Posterior cingulate gyrus (tissue), 11 donors: ENCODE measurements around the gene HIPK4.
A peak's percentile ranks its signal among the peaks of the same experiment; 100 is the strongest.

Experiments
- DNase-seq, 10 donors: peaks; one replicate each; pipeline versions ENCODE4 v3.0.0 to v3.0.0-alpha.2; 2020 to 2021; ENCODE audit warnings: mixed read lengths in 3 of 10
- intact Hi-C: fragments of 100-400 bp; cut with DNase I; formaldehyde crosslinking; loops from one replicate; pipeline ENCODE4 v1.15.1; 2023

The HIPK4 gene

DNA sequence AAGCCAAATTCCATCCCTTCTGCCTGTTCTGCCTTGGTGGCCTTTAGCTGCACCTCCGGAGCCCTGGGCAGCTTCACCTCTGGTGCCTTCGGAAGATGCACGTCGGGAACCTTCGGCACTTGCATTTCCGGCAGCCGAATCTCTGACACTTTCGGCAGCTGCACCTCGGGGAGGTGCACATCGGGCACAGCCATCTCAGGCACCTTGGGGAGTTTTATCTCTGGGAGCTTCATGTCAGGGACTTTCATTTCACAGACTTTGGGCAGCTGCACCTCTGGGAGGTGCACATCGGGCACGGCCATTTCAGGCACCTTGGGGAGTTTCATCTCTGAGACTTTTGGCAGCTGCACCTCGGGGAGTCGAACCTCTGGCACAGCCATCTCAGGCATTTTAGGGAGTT is 6.0 kb upstream of the HIPK4 start:
- DNase-seq = no peak
- intact Hi-C loops = no loop called here

DNA sequence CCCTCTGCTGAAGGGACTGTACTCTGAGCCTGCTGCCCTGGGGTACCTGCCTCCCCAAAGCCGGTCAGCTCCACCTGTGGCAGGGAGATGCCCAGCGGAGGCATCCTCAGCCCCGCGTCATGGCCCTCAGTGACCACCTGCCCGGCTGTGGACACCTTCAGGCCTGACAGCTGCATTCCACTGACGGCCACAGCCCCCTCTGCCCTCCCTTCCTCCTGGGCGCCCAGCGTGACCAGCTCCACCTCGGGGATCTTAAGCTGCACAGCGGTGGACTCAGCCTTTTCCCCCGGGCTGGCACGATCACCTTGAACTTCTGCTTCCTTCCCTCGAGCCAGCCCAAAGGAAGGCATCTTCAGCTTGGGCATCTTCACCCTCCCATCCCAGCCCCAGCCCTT is 4.8 kb upstream of the HIPK4 start:
- intact Hi-C loops = no loop called here
- no peak for DNase-seq

DNA sequence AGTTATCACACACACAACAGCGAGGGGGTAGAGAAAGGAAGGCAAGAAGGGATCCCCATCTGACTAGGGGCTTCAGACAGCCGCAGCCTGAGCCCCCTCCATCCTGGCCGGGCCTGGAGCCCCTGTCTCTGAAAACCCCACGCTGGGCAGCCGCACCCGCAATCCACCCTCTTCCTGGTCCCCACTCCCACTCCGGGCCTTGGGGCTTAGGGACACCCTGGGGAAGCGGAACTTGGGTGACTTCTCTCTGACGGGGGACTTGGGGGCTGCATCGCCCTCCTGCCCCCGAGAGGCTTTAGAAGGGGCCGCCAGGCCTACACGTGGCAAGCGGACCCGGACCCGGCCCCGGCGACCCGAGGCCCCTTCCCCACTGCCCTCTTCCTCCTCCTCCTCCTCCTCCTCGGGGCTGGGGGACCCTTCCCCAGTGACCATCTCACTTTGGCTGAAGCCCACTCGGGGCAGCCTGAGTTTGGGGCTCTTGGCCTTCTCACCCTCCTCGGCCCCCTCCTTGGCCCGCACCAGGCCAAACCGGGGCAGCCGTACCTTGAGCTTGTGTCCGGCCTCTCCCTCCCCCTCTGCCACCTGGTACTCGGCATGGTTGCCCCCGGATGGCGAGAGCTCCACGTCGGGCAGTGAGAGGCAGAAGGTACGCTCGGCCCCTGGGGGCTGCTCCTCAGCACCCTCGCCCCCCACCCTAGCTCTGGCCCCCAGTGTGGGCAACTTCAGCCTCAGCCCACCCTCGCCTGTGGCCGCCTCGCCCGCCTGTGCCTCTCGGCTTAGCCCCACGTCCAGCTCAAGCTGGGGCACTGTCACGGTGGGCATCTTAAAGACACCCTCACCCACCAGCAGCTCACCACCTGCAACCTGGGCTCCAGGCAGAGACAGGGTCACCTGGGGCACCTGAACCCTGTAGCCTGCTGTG is 4.2 kb upstream of the HIPK4 start:
- intact Hi-C loops = no loop called here
- no peak for DNase-seq

DNA sequence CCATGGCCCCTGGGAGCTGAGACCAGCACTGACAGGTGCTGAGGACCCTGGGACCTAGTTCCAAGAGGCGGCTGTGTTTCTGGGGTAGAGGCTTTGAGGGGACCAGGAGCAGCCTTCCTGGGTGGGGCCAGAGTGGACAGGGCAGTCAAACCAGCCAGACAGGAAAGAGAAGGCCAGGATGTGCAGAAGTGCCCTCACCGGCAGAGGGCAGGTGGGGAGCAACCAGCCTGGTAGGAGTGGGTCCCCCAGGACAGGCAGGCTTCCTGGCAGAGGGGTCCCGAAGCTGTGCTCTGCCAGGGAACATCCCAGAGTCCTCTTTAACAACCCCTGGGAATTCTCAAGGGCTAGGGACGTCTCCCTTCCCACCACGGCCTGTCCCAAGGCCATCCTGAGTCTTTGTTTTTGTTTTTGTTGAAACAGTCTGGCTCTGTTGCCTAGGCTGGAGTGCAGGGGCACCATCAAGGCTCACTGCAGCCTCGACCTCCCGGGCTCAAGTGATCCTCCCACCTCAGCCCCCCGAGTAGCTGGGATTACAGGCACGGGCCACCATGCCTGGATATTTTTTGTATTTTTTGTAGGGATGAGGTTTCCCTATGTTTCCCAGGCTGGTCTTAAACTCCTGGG is 3.0 kb upstream of the HIPK4 start:
- no peak for DNase-seq
- intact Hi-C loops = no loop called here

DNA sequence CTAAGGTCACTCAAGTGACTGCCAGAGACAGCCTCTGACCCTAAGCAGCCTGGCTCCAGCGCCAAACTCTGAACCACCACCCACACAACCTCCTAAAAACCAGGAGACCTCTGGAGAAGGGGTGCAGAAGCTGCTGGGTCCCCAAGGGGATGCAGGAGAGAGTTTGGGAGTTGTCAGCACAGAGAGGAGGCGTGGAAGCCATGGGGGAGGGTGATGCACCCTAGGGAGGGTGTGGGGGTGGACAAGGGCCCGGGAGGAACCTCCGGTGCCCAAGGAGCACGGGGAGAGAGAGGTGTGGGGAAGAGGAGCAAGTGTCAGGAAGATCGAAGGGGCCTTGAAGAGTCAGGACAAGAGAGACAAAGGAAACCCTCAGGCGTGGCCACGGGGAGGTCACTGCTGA is 2.1 kb upstream of the HIPK4 start:
- intact Hi-C loops = no loop called here
- no peak for DNase-seq

DNA sequence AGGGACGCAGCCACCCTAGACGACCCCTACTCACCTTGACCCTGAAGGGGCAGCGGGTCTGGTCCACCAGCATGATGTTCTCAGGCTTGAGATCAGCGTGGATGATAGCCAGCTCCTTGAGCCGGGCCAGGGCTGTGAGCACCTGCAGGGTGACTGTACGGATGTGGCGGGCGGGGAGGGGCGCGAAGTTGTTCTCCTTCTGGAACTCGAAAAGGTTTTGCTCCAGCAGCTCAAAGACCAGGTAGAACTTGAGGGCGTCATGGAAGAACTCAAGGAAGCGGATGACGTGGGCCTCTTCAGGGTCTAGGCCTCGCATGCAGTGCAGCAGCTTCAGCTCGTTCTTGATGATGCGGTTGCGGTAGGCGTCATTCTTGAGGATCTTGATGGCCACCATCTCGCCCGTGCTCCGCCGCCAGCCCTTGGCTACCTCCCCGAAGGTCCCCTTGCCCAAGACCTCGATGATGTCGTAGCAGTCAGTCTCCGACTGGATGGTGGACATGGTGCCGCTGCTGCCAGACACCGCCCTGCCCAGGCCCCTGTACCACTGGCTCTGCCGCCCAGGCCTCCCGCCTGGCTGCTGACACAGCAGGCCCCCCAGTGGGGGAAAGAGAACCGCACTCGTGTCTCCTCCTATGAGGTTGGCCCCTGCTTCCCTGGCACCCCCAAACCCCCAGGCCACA is 437 bp downstream of the HIPK4 start:
- no peak for DNase-seq
- intact Hi-C loops = no loop called here

DNA sequence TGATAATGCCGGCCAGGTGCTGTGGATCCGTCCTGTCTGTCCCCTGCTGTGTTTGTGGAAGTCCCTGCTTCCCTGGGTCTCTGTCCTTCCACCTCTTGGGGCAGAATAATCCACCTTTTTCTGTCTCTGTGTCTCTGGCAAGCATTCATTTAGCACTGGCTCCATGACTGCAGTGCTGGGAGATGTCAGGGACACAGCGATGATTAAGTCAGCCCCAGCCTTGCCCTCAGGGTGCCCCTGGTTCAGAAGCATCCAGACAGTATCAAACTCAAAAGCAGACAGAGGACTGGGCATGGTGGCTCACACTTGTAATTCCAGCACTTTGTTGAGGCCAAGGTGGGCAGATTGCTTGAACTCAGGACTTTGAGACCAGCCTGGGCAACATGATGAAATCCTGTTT is 1.5 kb downstream of the HIPK4 start:
- intact Hi-C loops = no loop called here
- DNase-seq = no peak

DNA sequence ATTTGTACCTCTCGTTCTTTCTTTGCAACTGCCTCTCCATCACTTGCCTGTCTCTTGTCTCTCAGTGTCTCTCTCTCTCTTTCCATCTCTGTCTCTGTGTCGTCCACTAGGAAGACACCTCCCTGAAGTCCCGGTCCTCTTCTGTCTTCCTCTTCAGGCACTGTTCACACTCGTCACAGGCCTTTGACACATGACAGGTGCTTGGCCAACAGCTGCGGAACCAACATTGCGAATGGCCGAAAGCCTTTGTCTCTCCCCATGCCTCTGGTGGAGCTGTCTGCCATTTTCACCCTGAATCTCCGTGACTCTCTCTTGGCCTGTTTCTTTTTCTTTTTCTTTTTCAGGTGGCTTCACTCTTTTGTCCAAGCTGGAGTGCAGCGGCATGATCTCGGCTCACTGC is 2.8 kb downstream of the HIPK4 start:
- DNase-seq = no peak
- intact Hi-C loops = no loop called here

DNA sequence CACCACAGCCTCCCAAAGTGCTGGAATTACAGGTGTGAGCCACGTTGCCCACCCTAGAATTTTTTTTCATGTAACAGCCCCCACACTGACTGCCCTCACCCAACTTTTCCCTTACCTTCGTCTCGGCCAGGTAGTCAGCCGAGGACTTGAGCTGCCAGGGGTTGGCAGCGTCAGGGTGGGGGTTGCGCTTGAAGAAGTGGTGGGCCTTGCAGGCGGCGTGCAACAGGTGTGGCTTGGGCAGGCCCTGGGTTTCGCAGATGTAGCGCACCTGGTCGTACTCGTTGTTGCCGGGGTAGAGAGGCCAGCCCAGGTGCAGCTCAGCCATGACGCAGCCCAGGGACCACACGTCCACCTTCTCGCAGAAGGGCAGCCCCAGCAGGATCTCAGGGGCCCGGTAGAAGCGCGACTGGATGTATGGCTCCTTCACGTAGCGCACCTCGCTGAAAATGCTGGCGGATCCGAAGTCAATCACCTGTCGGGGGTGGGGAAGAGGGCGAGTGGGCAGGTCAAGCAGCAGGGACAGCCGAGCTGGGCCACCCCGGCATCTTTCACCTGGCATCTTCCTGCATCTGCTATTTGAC is 6.2 kb downstream of the HIPK4 start:
- intact Hi-C loops = no loop called here
- DNase-seq = no peak

DNA sequence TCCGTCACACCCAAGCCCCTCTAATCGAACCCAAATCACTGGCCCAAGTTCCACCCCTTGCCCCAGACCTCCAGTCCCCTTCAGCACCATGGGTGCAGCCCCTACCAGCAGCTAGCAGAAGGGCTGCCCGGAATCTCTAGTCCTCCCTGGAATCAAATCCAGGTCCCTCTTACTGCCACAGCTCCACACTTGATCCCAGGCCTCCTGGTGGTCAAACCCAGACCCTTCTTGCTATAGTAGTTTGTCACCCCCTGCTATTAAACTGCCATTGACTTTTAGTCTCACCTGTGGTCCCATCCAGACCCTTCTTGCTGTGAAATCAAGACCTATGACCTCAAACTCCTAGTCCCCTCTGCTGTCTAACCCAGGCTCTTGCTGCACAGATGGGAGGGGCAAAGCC is 8.7 kb downstream of the HIPK4 start:
- intact Hi-C loops = no loop called here
- no peak for DNase-seq

DNA sequence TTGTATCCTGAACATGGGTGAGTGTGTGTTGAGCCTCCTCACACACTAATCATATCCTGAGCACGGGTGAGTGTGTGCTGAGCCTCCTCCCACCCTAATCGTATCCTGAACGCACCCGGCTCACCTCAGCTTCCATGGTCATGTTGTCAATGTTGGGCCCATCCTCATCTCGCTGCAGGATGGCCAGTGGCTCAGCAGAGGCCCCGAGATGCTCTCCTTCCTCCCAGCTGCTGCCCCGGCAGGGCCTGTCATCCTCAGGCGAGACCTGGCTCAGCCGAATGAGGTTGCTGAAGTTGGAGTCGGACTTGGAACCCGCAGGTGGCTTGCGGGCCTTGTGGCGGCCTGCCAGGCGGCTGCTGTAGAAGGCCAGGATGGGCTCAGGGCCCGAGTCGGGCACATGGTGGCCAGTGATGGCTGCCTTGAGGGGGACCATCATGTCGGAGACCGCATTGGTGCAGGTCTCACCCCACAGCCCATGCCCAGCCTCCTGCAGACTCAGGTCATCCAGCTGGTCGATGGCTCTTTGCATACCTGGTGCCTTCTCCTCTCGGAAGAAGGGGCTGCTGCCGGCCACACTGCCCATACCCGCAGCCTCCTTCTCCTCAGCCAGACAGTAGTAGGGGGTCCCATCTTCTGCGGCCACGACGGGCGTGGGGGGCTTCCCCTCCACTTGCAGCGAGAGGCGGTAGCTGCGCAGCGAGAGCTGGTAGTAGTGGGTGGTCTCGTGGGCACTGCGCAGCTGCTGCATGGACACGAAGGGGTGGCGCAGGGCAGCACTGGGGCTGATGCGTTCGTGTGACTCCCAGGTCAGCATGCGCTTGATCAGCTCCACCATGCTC is 9.6 kb downstream of the HIPK4 start:
- DNase-seq = peak in 1 of 10 donors; percentile 82
- intact Hi-C loops = no loop called here

DNA sequence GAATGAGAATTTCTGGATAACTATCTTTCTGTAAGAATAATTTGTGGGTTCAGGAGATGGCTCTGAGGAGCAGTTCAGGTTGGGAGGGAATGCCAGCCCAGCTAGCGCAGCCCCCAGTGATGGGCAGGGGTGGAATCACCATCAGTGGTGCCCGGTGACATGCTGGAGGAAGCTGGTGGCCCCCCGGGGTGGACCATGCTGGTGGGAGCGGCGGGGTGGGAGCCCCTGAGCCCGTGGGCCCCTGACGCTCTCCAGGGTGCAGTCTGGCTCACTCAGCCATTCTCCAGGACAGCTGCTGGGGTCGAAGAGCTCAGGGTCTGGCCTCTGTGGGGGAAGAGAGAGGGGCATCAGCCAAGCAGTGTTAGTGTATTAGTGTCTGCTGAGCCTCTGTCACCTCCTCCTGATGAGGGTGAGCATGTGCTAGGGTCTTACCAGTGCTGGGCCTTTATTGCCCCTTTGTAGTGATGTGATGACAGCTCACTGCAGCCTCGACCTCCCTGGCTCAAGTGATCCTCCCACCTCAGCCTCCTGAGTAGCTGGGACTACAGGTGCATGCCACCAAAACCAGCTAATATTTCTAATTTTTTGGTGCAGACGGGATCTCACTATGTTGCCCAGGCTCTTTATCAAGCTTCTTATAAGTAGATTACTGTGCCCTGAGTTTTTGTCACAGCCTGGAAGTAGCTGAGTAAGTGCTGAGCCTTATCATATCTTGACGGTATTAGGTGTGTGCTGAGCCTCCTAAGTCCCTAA is 10.4 kb downstream of the HIPK4 start:
- intact Hi-C loops = no loop called here
- DNase-seq = no peak

DNA sequence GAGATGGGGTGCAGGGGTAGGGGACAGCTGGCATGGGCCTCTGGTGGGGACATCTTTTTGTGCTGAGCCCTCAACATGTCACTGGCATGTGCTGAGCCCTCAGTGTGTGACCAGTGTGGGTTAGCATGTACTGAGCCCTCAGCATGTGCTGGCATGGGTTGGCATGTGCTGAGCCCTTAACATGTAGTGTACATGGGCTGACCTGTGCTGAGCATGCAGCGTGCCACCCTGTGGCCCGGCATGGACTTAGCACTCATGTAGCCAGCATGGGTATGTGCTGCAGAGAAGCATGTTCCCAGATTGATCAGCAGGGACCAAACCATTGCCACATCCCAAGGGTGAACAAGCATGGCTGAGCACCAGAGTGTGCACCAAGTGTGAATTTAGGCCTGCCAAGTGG is 11.5 kb downstream of the HIPK4 start:
- intact Hi-C loops = no loop called here
- DNase-seq = no peak

DNA sequence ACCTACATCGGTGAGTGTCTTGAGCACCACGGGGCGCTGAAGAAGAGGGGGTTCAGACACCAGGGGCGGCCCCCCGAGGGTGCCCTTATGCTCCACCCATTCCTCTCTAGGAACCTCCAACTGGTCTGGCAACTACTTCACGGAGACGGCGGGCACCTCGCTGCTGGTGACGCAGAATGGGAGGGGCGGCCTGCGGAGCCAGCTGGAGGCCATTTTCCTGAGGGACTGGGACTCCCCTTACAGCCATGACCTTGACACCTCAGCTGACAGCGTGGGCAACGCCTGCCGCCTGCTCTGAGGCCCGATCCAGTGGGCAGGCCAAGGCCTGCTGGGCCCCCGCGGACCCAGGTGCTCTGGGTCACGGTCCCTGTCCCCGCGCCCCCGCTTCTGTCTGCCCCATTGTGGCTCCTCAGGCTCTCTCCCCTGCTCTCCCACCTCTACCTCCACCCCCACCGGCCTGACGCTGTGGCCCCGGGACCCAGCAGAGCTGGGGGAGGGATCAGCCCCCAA is 12.1 kb downstream of the HIPK4 start:
- peak in 1 of 10 donors; percentile 77 for DNase-seq
- intact Hi-C loops = no loop called here

DNA sequence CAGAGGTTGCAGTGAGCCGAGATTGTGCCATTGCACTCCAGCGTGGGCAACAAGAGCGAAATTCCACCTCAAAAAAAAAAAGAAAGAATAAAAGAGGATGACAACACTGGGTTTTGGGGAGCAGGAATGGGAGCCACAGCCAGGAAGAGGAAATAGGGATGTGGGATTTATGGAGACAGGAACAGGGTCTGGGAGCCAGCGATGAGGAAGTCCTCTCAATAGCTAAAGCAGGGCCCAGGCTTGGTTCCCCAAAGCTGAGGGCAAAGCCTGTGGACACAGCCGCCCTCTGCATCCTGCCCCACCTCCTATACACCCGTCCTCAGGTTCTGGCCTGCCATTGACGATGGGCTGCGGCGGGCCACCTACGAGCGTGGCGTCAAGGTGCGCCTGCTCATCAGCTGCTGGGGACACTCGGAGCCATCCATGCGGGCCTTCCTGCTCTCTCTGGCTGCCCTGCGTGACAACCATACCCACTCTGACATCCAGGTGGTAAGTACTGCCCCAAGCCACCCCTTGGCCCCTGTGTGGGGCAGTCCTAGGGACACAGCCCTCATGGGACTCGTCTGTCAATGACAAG is 13.6 kb downstream of the HIPK4 start:
- intact Hi-C loops = no loop called here

DNA sequence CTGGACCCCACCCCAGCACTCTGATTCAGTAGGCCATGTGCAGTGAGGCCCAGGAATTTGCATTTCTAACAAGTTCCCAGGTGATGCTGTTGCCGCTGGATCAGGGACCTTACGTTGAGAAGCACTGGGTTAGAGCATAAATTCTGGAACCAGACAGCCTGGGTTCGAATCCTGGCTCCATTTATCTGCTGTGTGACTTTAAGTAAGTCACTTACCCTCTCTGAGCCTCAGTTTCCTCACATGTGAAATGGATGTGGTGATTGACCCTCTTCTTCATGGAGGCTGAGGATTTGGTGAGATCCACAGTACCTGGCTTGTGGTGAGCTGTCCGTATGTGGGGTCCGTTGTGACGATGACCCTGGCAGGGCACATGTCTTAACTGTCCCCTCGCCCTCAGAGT is 15.9 kb downstream of the HIPK4 start:
- intact Hi-C loops = no loop called here
- no peak for DNase-seq

More for the DNA sequence above, 13.6 kb downstream of the HIPK4 start:
- DNase-seq = peak in 1 of 10 donors; percentile 81

DNA sequence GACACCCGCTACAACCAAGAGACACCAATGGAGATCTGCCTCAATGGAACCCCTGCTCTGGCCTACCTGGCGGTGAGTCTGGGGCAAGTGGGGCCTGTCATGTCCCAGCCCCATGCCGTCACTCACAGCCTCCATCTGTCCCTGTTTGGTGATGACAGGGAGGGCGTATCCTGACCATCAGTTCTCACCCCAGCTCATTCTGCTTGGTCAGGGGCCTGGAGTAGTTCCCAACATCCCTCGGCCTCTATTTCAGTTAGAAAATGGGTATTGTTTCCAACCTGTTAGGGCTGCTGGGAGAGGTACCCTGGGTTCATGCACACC is 18.2 kb downstream of the HIPK4 start:
- intact Hi-C loops = no loop called here
- no peak for DNase-seq

DNA sequence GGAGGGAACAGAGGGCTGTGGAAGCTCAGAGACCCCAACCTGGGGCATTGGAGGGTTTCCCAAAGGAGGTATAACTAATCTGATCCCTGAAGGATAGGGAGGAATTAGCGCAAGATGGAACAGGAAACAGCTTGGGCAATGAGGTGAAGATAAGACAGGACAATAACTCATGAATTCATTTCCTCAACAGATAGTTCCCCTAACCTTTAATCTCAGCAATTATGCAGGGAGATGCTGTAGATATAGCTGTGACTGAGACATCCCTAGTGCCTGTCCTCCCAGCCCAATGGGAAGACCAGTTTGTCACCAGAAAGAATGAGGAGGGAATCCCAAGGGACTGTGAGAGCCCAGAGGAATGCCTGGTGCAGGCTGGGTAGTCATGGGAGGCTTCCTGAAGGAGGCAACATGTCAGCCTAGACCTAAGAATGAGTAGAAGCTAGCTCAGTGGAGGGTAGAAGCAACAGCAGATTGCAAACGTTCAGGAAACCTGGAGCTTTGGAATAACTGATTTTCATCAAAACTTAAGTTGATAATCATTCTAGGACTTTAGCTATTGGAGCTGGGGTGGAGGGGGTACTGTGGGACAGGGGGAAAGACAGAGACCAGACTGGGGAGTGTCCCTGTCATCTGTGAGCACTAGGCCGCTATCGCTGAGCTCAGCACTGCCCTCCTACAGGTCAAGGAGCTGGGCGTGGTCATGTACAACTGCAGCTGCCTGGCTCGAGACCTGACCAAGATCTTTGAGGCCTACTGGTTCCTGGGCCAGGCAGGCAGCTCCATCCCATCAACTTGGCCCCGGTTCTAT is 18.8 kb downstream of the HIPK4 start:
- DNase-seq = no peak
- intact Hi-C loops = no loop called here
